ENCODE data around the gene MAN2B2.

MAN2B2 gene

GRCh38 chr4:6591313-6591712 is 16.3 kb downstream of the MAN2B2 start:
- Histone ChIP-seq H3K4me1 (peaks cover 0 to 29% (median 13%) of the 10 kb centered on the region in 10 experiments; a peak in 16 of 20 replicates), H3K4me3 (no peak overlapping the region), H3K4me2 (peak overlapping the region in 6 of 11 experiments; percentile 15 to 64 (median 48); a peak in 9 of 22 replicates), H3K27ac (0 out of 22 replicates have a peak overlapping the region, but pooled peaks of 1 of the 11 experiments have one; percentile 18), H4K20me1 (peaks cover 0 to 38% (median 0%) of the 10 kb centered on the region in 11 experiments; a peak in 4 of 22 replicates), H3K36me3 (peaks cover 6 to 95% (median 25%) of the 10 kb centered on the region in 11 experiments; a peak in 17 of 22 replicates), H3K9me3 (replicated peaks in 1 of 11) (no peaks in the 10 kb centered on the region), H3K27me3 (no peaks in the 10 kb centered on the region), H3K9ac (peak overlapping the region in 1 of 11 experiments; percentile 9; a peak in 1 of 22 replicates)
- TF ChIP-seq Cebpa-rat (IDR thresholded peaks at IDR 0.05): no peak

- Histone ChIP-seq H4K20me1 (peaks cover 0 to 42% (median 0%) of the 10 kb centered on the region in 11 experiments; a peak in 4 of 22 replicates), H3K36me3 (peaks cover 6 to 95% (median 25%) of the 10 kb centered on the region in 11 experiments; a peak in 17 of 22 replicates), H3K27ac (0 out of 22 replicates have a peak overlapping the region, but pooled peaks of 1 of the 11 experiments have one; percentile 18), H3K9me3 (replicated peaks in 1 of 11) (no peaks in the 10 kb centered on the region), H3K27me3 (no peaks in the 10 kb centered on the region), H3K4me2 (peak overlapping the region in 5 of 11 experiments; percentile 42 to 64 (median 52); a peak in 9 of 22 replicates), H3K9ac (no peak overlapping the region), H3K4me1 (peaks cover 0 to 34% (median 18%) of the 10 kb centered on the region in 10 experiments; a peak in 16 of 20 replicates), H3K4me3 (no peak overlapping the region)
- no peak for TF ChIP-seq Cebpa-rat (IDR thresholded peaks at IDR 0.05)
Measured at GRCh38 chr4:6591781-6592180, 16.8 kb downstream of the MAN2B2 start.

- H3K4me3 ChIP-seq: no peak overlapping the region
- H3K9ac ChIP-seq: no peak overlapping the region
- H3K27ac ChIP-seq: no peak overlapping the region
- no peak overlapping the region for H3K4me2 ChIP-seq
- no peaks in the 10 kb centered on the region for H3K9me3 ChIP-seq (replicated peaks in 1 of 11)
- no peak for TF ChIP-seq Cebpa-rat (IDR thresholded peaks at IDR 0.05)
- peaks cover 0 to 40% (median 0%) of the 10 kb centered on the region in 11 experiments; a peak in 5 of 22 replicates for H4K20me1 ChIP-seq
- no peaks in the 10 kb centered on the region for H3K27me3 ChIP-seq
- H3K36me3 ChIP-seq: peaks cover 9 to 95% (median 25%) of the 10 kb centered on the region in 11 experiments; a peak in 16 of 22 replicates
- peaks cover 0 to 46% (median 30%) of the 10 kb centered on the region in 10 experiments; a peak in 17 of 20 replicates for H3K4me1 ChIP-seq
Measured at GRCh38 chr4:6592804-6593563, 18.0 kb downstream of the MAN2B2 start.

GRCh38 chr4:6594341-6594740 is 19.4 kb downstream of the MAN2B2 start:
- Histone ChIP-seq H4K20me1 (peaks cover 0 to 40% (median 0%) of the 10 kb centered on the region in 11 experiments; a peak in 6 of 22 replicates), H3K4me2 (no peak overlapping the region), H3K9ac (no peak overlapping the region), H3K9me3 (replicated peaks in 1 of 11) (no peaks in the 10 kb centered on the region), H3K36me3 (peaks cover 6 to 91% (median 25%) of the 10 kb centered on the region in 11 experiments; a peak in 15 of 22 replicates), H3K27ac (no peak overlapping the region), H3K27me3 (no peaks in the 10 kb centered on the region), H3K4me1 (peaks cover 0 to 59% (median 43%) of the 10 kb centered on the region in 10 experiments; a peak in 17 of 20 replicates), H3K4me3 (no peak overlapping the region)
- TF ChIP-seq Cebpa-rat (IDR thresholded peaks at IDR 0.05): no peak

- TF ChIP-seq Cebpa-rat (IDR thresholded peaks at IDR 0.05): no peak
- Histone ChIP-seq H3K27ac (no peak overlapping the region), H4K20me1 (peaks cover 0 to 44% (median 0%) of the 10 kb centered on the region in 11 experiments; a peak in 6 of 22 replicates), H3K4me2 (no peak overlapping the region), H3K27me3 (no peaks in the 10 kb centered on the region), H3K9ac (no peak overlapping the region), H3K36me3 (peaks cover 6 to 90% (median 25%) of the 10 kb centered on the region in 11 experiments; a peak in 15 of 22 replicates), H3K4me1 (peaks cover 0 to 65% (median 48%) of the 10 kb centered on the region in 10 experiments; a peak in 17 of 20 replicates), H3K4me3 (no peak overlapping the region), H3K9me3 (replicated peaks in 1 of 11) (no peaks in the 10 kb centered on the region)
Measured at GRCh38 chr4:6594826-6595355, 19.9 kb downstream of the MAN2B2 start.

- Histone ChIP-seq H3K9ac (peak overlapping the region in 2 of 11 experiments; percentile 23 to 41; a peak in 1 of 22 replicates), H3K27me3 (no peaks in the 10 kb centered on the region), H4K20me1 (peaks cover 0 to 51% (median 0%) of the 10 kb centered on the region in 11 experiments; a peak in 6 of 22 replicates), H3K4me1 (peaks cover 0 to 73% (median 57%) of the 10 kb centered on the region in 10 experiments; a peak in 17 of 20 replicates), H3K9me3 (replicated peaks in 1 of 11) (no peaks in the 10 kb centered on the region), H3K27ac (0 out of 22 replicates have a peak overlapping the region, but pooled peaks of 1 of the 11 experiments have one; percentile 66), H3K4me3 (no peak overlapping the region), H3K4me2 (peak overlapping the region in 8 of 11 experiments; percentile 72 to 87 (median 84); a peak in 16 of 22 replicates), H3K36me3 (peaks cover 9 to 90% (median 25%) of the 10 kb centered on the region in 11 experiments; a peak in 17 of 22 replicates)
- no peak for TF ChIP-seq Cebpa-rat (IDR thresholded peaks at IDR 0.05)
Measured at GRCh38 chr4:6595897-6596537, 21.0 kb downstream of the MAN2B2 start.

GRCh38 chr4:6596948-6597347 is 22.0 kb downstream of the MAN2B2 start:
- no peak overlapping the region for H3K4me3 ChIP-seq

GRCh38 chr4:6598127-6598526 is 23.1 kb downstream of the MAN2B2 start:
- Histone ChIP-seq H3K9me3 (replicated peaks in 1 of 11) (peaks cover 0 to 7% (median 0%) of the 10 kb centered on the region in 11 experiments; a peak in 3 of 22 replicates), H3K27ac (peak overlapping the region in 6 of 11 experiments; percentile 2 to 67 (median 62); a peak in 7 of 22 replicates), H4K20me1 (peaks cover 0 to 36% (median 0%) of the 10 kb centered on the region in 11 experiments; a peak in 5 of 22 replicates), H3K27me3 (no peaks in the 10 kb centered on the region), H3K4me3 (no peak overlapping the region), H3K4me2 (peak overlapping the region in 9 of 11 experiments; percentile 47 to 87 (median 83); a peak in 18 of 22 replicates), H3K36me3 (peaks cover 9 to 90% (median 35%) of the 10 kb centered on the region in 11 experiments; a peak in 17 of 22 replicates), H3K4me1 (peaks cover 0 to 80% (median 70%) of the 10 kb centered on the region in 10 experiments; a peak in 17 of 20 replicates), H3K9ac (peak overlapping the region in 5 of 11 experiments; percentile 34 to 59 (median 49); a peak in 6 of 22 replicates)
- TF ChIP-seq Cebpa-rat (IDR thresholded peaks at IDR 0.05): no peak

More at GRCh38 chr4:6596948-6597347, 22.0 kb downstream of the MAN2B2 start:
- Histone ChIP-seq H3K36me3 (peaks cover 9 to 90% (median 26%) of the 10 kb centered on the region in 11 experiments; a peak in 17 of 22 replicates), H3K4me2 (peak overlapping the region in 8 of 11 experiments; percentile 72 to 87 (median 84); a peak in 15 of 22 replicates), H3K27me3 (no peaks in the 10 kb centered on the region), H3K4me1 (peaks cover 0 to 73% (median 60%) of the 10 kb centered on the region in 10 experiments; a peak in 17 of 20 replicates), H3K9ac (peak overlapping the region in 2 of 11 experiments; percentile 23 to 41; a peak in 1 of 22 replicates), H3K9me3 (replicated peaks in 1 of 11) (peaks cover 0 to 1% (median 0%) of the 10 kb centered on the region in 11 experiments; a peak in 1 of 22 replicates), H3K27ac (peak overlapping the region in 2 of 11 experiments; percentile 13 to 66; a peak in 2 of 22 replicates), H4K20me1 (peaks cover 0 to 48% (median 0%) of the 10 kb centered on the region in 11 experiments; a peak in 6 of 22 replicates)
- no peak for TF ChIP-seq Cebpa-rat (IDR thresholded peaks at IDR 0.05)
